Left kidney (tissue), 8 donors: ENCODE data around the gene RTL5. TPM values are rescaled to one million over a fixed set of nuclear protein-coding genes. Genes with fewer than 3 reads are reported as not detected.
"Not testable (repeated sequence)": the region's sequence is repeated elsewhere in the genome, so short reads cannot be mapped to it uniquely, and the experiment has no call there.

ENCODE experiments used
- DNase-seq: peaks from one replicate; pipeline ENCODE4 v3.0.0-alpha.2; 2013
- long read RNA-seq, 8 donors: transcript quantifications; one replicate each; lab custom pipeline, GENCODE V29; 2026
- polyA plus RNA-seq: library from polyadenylated mRNA; unstranded; fragments of 120-200 nt; gene quantifications from one replicate; pipeline ENCODE4 v1.2.1, GENCODE V29; 2013; ENCODE audit not compliant: insufficient read length

RTL5 gene
- 23.7 TPM for polyA plus RNA-seq
- long read RNA-seq, donor 1, full-length matches to known transcripts: 46 of 53 reads
- long read RNA-seq, donor 1, partial matches to known transcripts: 7 of 53 reads
- long read RNA-seq, donor 1, other reads (novel, unspliced or antisense): 0 of 53 reads
- long read RNA-seq, donor 2, full-length matches to known transcripts: 18 of 18 reads
- long read RNA-seq, donor 2, partial matches to known transcripts: 0 of 18 reads
- long read RNA-seq, donor 2, other reads (novel, unspliced or antisense): 0 of 18 reads
- long read RNA-seq, donor 3, full-length matches to known transcripts: 22 of 22 reads
- long read RNA-seq, donor 3, partial matches to known transcripts: 0 of 22 reads
- long read RNA-seq, donor 3, other reads (novel, unspliced or antisense): 0 of 22 reads
- long read RNA-seq, donor 4, full-length matches to known transcripts: 3 of 3 reads
- long read RNA-seq, donor 4, partial matches to known transcripts: 0 of 3 reads
- long read RNA-seq, donor 4, other reads (novel, unspliced or antisense): 0 of 3 reads
- long read RNA-seq, donor 5, full-length matches to known transcripts: 6 of 6 reads
- long read RNA-seq, donor 5, partial matches to known transcripts: 0 of 6 reads
- long read RNA-seq, donor 5, other reads (novel, unspliced or antisense): 0 of 6 reads
- long read RNA-seq, donor 6, full-length matches to known transcripts: 12 of 12 reads
- long read RNA-seq, donor 6, partial matches to known transcripts: 0 of 12 reads
- long read RNA-seq, donor 6, other reads (novel, unspliced or antisense): 0 of 12 reads
- long read RNA-seq, donor 7, full-length matches to known transcripts: 23 of 23 reads
- long read RNA-seq, donor 7, partial matches to known transcripts: 0 of 23 reads
- long read RNA-seq, donor 7, other reads (novel, unspliced or antisense): 0 of 23 reads
- long read RNA-seq, donor 8, full-length matches to known transcripts: 3 of 3 reads
- long read RNA-seq, donor 8, partial matches to known transcripts: 0 of 3 reads
- long read RNA-seq, donor 8, other reads (novel, unspliced or antisense): 0 of 3 reads

- DNase-seq: peak; percentile 88
Observed at GRCh38 chrX:72131317-72132294, at the start of gene RTL5. Gene RTL5, minus strand, starts transcription at chrX:72131915.

- DNase-seq: no peak
Observed at GRCh38 chrX:72180539-72180938, 48.8 kb upstream of the RTL5 start.

GRCh38 chrX:72176981-72177380 lies 45.3 kb upstream of the RTL5 start:
- no peak for DNase-seq

- not testable (repeated sequence) for DNase-seq
Observed at GRCh38 chrX:72176289-72176688, 44.6 kb upstream of the RTL5 start.

- no peak for DNase-seq
Observed at GRCh38 chrX:72169008-72169728, 37.5 kb upstream of the RTL5 start.

GRCh38 chrX:72165551-72165950 lies 33.8 kb upstream of the RTL5 start:
- no peak for DNase-seq

- DNase-seq: no peak
Observed at GRCh38 chrX:72159769-72160168, 28.1 kb upstream of the RTL5 start.

GRCh38 chrX:72158773-72159172 lies 27.1 kb upstream of the RTL5 start:
- DNase-seq: no peak

- DNase-seq: no peak
Observed at GRCh38 chrX:72146527-72146926, 14.8 kb upstream of the RTL5 start.

- DNase-seq: no peak
Observed at GRCh38 chrX:72145181-72145580, 13.5 kb upstream of the RTL5 start.

GRCh38 chrX:72143609-72143907 lies 11.8 kb upstream of the RTL5 start:
- DNase-seq: no peak

- DNase-seq: no peak
Observed at GRCh38 chrX:72142794-72143608, 11.3 kb upstream of the RTL5 start.

GRCh38 chrX:72142094-72142793 lies 10.5 kb upstream of the RTL5 start:
- no peak for DNase-seq

GRCh38 chrX:72141372-72142004 lies 9.8 kb upstream of the RTL5 start:
- no peak for DNase-seq

- DNase-seq: no peak
Observed at GRCh38 chrX:72139538-72139937, 7.8 kb upstream of the RTL5 start.

- DNase-seq: no peak
Observed at GRCh38 chrX:72137846-72138495, 6.3 kb upstream of the RTL5 start.

- no peak for DNase-seq
Observed at GRCh38 chrX:72133851-72134546, 2.3 kb upstream of the RTL5 start.

- no peak for DNase-seq
Observed at GRCh38 chrX:72132456-72132855, 741 bp upstream of the RTL5 start.
